Ramos (cell line): ENCODE data around the gene RNLS.

Experiments used
- in situ Hi-C: fragments of 300-500 bp; cut with MboI; formaldehyde crosslinking; loops from one replicate; pipeline ENCODE4 v1.14.3; 2022; ENCODE audit warnings: low sequenced_read_pairs; ENCODE audit not compliant: unreplicated experiment

RNLS gene

DNA sequence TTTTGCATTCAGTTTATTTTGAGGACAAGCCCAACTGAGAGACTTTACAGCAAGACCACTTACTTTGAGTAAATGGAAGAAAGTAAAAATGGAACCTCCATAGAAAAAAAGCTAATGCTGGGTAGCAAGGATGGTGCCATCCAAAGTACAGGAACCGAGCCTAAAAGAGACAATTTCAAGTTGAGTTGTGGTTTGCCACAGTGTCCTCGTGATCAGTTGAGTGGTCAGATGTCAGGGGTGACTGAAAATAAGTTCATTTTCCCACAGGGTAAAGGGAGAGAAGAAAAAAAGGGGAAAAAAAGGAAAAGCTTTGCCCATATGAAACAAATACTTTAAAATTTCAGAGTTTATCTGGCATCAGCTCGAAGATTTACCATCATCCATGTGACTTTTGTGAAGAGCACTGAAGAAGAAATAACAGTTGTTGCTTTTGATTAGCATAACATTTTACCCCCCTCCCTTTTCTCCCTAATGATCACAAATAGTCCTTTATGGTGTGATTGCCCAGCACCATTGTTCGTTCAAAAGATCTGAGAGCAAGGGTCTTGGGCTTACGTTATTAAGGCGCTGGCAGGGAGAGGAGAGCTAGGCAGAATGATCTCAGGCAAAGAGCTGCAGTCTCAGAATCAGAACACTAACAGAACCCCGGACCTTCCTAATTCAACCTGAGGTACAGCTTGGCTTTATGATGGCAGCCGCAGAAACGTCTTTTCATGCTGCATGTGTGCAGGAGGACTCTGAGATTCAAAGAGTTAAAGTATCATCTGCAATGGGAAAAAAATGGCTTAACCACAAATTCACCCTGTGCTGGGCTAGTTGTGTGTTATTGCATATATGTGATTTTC lies 338.1 kb downstream of the RNLS start:
- in situ Hi-C loops: no loop called here

GRCh38 chr10:88243836-88244730 lies 339.0 kb downstream of the RNLS start:
- in situ Hi-C loops: no loop called here

- in situ Hi-C loops: no loop called here
Measured at GRCh38 chr10:88243202-88243744, 339.8 kb downstream of the RNLS start.

DNA sequence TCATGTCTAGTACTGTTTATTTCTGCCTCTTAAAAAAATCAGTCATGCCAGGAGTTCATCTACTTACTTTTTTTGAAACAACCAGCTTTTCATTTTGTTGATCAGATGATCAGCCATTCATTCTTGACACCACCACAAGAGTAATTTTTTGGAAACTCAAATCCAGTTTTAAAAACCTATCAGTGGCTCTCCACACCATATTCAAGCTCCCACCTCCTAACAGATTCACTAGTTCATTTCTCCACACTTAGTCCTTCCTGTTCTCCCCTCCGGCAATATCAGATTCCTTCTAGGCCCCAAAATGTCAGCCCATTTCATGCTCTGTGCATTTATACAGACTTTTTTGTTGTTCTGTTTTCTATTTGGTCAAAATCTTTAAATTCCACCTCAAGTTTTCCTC lies 341.6 kb downstream of the RNLS start:
- in situ Hi-C loops: no loop called here

GRCh38 chr10:88239212-88239611 lies 343.9 kb downstream of the RNLS start:
- in situ Hi-C loops: no loop called here

- in situ Hi-C loops: no loop called here
Measured at GRCh38 chr10:88238615-88238914, 344.6 kb downstream of the RNLS start.

DNA sequence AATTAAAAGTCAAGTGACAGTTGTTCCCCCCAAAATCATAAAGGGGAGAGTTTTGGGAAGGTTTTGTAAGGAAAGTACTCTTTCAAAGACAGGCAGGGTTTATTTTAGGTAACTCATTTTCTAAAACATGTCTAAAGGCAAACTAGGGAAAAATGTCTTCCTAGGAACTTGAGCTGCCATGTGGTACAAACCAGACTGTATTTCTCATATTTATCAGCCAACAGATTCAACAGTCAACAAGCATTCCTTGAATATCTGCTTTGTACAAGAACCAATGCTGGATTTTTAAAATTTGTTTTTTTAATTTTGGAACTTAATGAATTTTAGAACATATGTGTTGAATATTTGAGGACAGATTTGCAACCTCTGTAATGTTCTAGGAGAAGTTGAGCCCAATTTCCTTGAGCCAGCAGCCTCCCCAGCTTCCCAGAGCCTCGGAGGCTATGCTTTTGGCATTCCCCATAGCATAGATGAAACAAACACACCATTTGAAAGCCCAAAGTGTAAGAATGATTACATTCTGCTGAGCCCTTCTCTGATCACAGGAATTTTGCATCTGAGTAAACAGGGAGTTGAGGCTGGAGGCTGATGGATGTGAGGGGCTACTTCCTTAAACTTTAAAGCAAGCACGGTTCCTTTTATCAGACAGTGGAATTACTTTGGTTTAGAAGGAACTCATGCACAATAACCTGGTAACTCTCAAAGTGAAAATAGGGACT lies 345.1 kb downstream of the RNLS start:
- in situ Hi-C loops: no loop called here

- in situ Hi-C loops: no loop called here
Measured at GRCh38 chr10:88236121-88236743, 346.9 kb downstream of the RNLS start.

- in situ Hi-C loops: no loop called here
Measured at GRCh38 chr10:88234297-88234696, 348.8 kb downstream of the RNLS start.

GRCh38 chr10:88233870-88234269 lies 349.2 kb downstream of the RNLS start:
- in situ Hi-C loops: no loop called here

GRCh38 chr10:88232983-88233543 lies 350.1 kb downstream of the RNLS start:
- in situ Hi-C loops: no loop called here

GRCh38 chr10:88232029-88232895 lies 350.9 kb downstream of the RNLS start:
- in situ Hi-C loops: no loop called here

GRCh38 chr10:88230251-88230650 lies 352.9 kb downstream of the RNLS start:
- in situ Hi-C loops: no loop called here

GRCh38 chr10:88228130-88228529 lies 355.0 kb downstream of the RNLS start:
- in situ Hi-C loops: no loop called here

DNA sequence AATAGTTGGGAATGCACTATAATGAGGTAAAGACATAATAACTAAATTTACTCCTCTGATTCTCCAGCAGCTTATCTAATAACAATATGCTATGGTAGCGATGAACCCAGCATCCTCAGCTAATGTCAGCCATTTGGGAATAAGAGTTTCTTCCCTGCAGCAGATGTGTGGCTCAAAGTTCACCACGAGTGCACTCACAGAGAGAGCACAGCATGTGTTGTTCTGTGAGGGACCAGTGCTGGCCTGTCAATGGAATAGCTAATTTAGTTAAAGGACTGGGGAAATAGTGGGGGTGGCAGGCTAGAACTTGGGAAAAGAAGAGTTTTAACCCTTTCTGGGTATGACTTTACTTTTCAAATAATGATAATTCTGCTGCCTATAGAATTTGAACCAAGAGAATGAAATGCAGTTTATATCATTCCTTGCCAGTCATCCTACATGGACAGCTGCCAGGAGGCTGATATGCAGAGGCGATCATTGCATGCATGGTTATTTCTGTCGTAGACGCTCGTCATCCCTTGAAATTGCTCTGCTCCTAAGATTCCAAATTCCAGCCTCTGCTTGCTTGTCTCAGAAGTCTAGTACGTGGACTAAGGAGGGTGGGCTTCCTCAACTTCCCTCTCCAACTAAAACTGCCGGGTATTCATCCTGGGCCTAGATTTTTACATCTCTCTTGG lies 355.6 kb downstream of the RNLS start:
- in situ Hi-C loops: no loop called here

DNA sequence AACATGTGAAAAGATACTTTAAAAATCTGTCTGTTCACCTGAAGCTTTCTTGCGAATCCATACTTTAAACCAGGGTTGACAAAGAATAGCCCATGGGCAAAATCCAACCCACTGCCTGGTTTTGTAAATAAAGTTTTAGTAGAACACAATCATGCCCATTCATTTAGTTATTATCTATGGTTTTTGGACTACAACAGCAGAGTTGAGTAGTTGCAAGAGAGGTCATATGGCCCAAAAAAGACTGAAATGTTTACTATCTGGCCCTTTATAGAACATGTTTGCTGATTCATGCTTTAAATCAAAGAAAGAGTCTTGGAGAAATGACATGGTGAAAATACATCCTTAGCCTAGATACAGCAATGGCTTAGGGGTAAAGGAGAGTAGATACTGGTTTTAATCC lies 356.2 kb downstream of the RNLS start:
- in situ Hi-C loops: no loop called here

GRCh38 chr10:88226071-88226659 lies 357.0 kb downstream of the RNLS start:
- in situ Hi-C loops: no loop called here
